GM12892 (cell line): ENCODE results near the gene DBN1.

Source experiments
- POLR2A ChIP-seq: IDR thresholded peaks from 2 replicates; pipeline ENCODE4 v1.6.1; 2011; ENCODE audit warnings: low read depth, low read length, control low read depth
- POLR2AphosphoS5 ChIP-seq: IDR thresholded peaks from 2 replicates; pipeline ENCODE4 v1.6.1; 2011; ENCODE audit warnings: low read depth, low read length, control low read depth
- TAF1 ChIP-seq: IDR thresholded peaks from 2 replicates; pipeline ENCODE4 v1.6.1; 2011; ENCODE audit warnings: low read depth, mild to moderate bottlenecking, control low read depth, low read length, borderline replicate concordance

DNA sequence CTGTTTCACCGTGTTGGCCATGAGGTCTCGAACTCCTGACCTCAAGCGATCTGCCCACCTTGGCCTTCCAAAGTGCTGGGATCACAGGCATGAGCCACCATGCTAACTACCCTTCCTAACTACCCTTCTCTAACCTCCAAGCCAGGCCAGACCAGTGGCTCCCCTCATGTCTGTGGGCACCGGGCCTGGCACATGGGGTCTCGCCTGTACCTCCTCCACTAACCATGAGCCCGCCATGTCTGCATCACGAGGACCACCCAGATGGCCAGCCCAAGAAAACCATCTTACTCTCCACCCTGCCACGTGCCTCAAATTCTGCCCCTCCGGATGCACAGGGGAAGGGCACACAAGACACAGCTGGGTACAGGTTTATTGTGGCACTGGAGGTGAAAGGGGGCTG is 9.6 kb upstream of the DBN1 start:
- TF ChIP-seq POLR2AphosphoS5 (no peak), POLR2A (no peak; the same call in 1 of the 2 replicates), TAF1 (no peak)
